Spleen (tissue), 7 donors: ENCODE results near the gene RIC8A.

ENCODE experiments used
- POLR2AphosphoS5 ChIP-seq, 3 donors: sonication (generic); formaldehyde crosslinking; IDR thresholded peaks; one replicate each; pipeline ENCODE4 v1.5.1; 2017; ENCODE audit warnings: antibody characterized with exemption in 3 of 3
- TF ChIP-seq, protein P1 (sequence below), 11 experiments: fragments of 200-600 bp in 7 of 11; fragments of 450-650 bp in 4 of 11; sonication (generic) in 4 of 11; IDR thresholded peaks in 8 of 11; conservative IDR thresholded peaks in 3 of 11; 1 replicate in 7 of 11; 2 replicates in 4 of 11; pipeline versions ENCODE4 v1.4.0 to v1.8.0; 2016 to 2021; ENCODE audit warnings: antibody characterized with exemption in 11 of 11, inconsistent platforms in 4 of 11, mild to moderate bottlenecking in 1 of 11
- donor health status: DM: no; HTN: no; CAD: no; lungs with moderate emphysema.
- donor health status: DM: no; HTN: no; CAD: no.
- donor health status: DM: no; HTN: no; CAD: no.

- TF ChIP-seq, protein P1, sequence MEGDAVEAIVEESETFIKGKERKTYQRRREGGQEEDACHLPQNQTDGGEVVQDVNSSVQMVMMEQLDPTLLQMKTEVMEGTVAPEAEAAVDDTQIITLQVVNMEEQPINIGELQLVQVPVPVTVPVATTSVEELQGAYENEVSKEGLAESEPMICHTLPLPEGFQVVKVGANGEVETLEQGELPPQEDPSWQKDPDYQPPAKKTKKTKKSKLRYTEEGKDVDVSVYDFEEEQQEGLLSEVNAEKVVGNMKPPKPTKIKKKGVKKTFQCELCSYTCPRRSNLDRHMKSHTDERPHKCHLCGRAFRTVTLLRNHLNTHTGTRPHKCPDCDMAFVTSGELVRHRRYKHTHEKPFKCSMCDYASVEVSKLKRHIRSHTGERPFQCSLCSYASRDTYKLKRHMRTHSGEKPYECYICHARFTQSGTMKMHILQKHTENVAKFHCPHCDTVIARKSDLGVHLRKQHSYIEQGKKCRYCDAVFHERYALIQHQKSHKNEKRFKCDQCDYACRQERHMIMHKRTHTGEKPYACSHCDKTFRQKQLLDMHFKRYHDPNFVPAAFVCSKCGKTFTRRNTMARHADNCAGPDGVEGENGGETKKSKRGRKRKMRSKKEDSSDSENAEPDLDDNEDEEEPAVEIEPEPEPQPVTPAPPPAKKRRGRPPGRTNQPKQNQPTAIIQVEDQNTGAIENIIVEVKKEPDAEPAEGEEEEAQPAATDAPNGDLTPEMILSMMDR (IDR thresholded peaks at IDR 0.05 in 8 of 11, conservative IDR thresholded peaks at IDR 0.05 in 3 of 11): no peak
- TF ChIP-seq POLR2AphosphoS5 (IDR thresholded peaks at IDR 0.05): no peak
Observed at GRCh38 chr11:256952-257737, 49.6 kb downstream of the RIC8A start.
